ENCODE results near the gene BCAP29. TPM values are rescaled to one million over a fixed set of nuclear protein-coding genes. Genes with fewer than 3 reads are reported as not detected.

The BCAP29 gene
- total and polyA plus RNA-seq, 9 of the 15 experiments (the other 6 are each of a cell fraction or from before 2014, with no cell fraction given): 63.4 to 137 (median 79.7) TPM

Small RNAs within 50 kb of the gene (small RNA-seq; reads per million reads assigned to genes)
- gene BANF1P5: not detected
- not detected for gene RF01233

Other genes starting within 250 kb of the BCAP29 start
- not detected in 2 replicates for gene GPR22, start 110.2 kb upstream of the BCAP29 start, total RNA-seq (2014; rRNA removed)
- gene GPR22, start 110.2 kb upstream of the BCAP29 start, total RNA-seq (2014; rRNA removed; fragmentation: Illumina TruSeq; extraction: Trizol): not detected in 2 replicates
- not detected in 2 replicates for gene GPR22, start 110.2 kb upstream of the BCAP29 start, total RNA-seq (2015; rRNA removed; fragmentation: Illumina TruSeq; extraction: Trizol)
- not detected in 2 replicates for gene GPR22, start 110.2 kb upstream of the BCAP29 start, total RNA-seq (2021)
- not detected in 2 replicates for gene GPR22, start 110.2 kb upstream of the BCAP29 start, polyA plus RNA-seq (2011; rRNA removed)
- not detected in 2 replicates for gene GPR22, start 110.2 kb upstream of the BCAP29 start, polyA plus RNA-seq (2014; fragmentation: Illumina TruSeq; extraction: Trizol)
- under 1 TPM; 0.07 to 0.20 TPM for gene GPR22, start 110.2 kb upstream of the BCAP29 start, polyA plus RNA-seq (2014; fragmentation: Nextera tagmentation; extraction: Ambion mirVana)
- gene GPR22, start 110.2 kb upstream of the BCAP29 start, polyA plus RNA-seq (2014; rRNA removed): not detected in 2 replicates
- gene COG5, start 16.3 kb upstream of the BCAP29 start, total RNA-seq (2014; rRNA removed): 57.1 and 75.1 TPM in 2 replicates
- gene COG5, start 16.3 kb upstream of the BCAP29 start, total RNA-seq (2014; rRNA removed; fragmentation: Illumina TruSeq; extraction: Trizol): 56.4 and 70.4 TPM in 2 replicates
- gene COG5, start 16.3 kb upstream of the BCAP29 start, total RNA-seq (2015; rRNA removed; fragmentation: Illumina TruSeq; extraction: Trizol): 57.6 and 65.5 TPM in 2 replicates
- 57.0 and 58.0 TPM in 2 replicates for gene COG5, start 16.3 kb upstream of the BCAP29 start, total RNA-seq (2021)
- gene COG5, start 16.3 kb upstream of the BCAP29 start, polyA plus RNA-seq (2011; rRNA removed): 45.1 and 63.6 TPM in 2 replicates
- gene COG5, start 16.3 kb upstream of the BCAP29 start, polyA plus RNA-seq (2014; fragmentation: Illumina TruSeq; extraction: Trizol): 31.0 and 42.5 TPM in 2 replicates
- gene COG5, start 16.3 kb upstream of the BCAP29 start, polyA plus RNA-seq (2014; fragmentation: Nextera tagmentation; extraction: Ambion mirVana): 10 to 100 TPM; 15.3 to 25.9 TPM
- 40.5 and 52.6 TPM in 2 replicates for gene COG5, start 16.3 kb upstream of the BCAP29 start, polyA plus RNA-seq (2014; rRNA removed)
- 24.9 and 26.7 TPM in 2 replicates for gene DUS4L, start 16.3 kb upstream of the BCAP29 start, total RNA-seq (2014; rRNA removed)
- gene DUS4L, start 16.3 kb upstream of the BCAP29 start, total RNA-seq (2014; rRNA removed; fragmentation: Illumina TruSeq; extraction: Trizol): 33.6 and 36.3 TPM in 2 replicates
- gene DUS4L, start 16.3 kb upstream of the BCAP29 start, total RNA-seq (2015; rRNA removed; fragmentation: Illumina TruSeq; extraction: Trizol): 25.6 and 28.9 TPM in 2 replicates
- 25.7 and 27.4 TPM in 2 replicates for gene DUS4L, start 16.3 kb upstream of the BCAP29 start, total RNA-seq (2021)
- 20.2 and 29.4 TPM in 2 replicates for gene DUS4L, start 16.3 kb upstream of the BCAP29 start, polyA plus RNA-seq (2011; rRNA removed)
- 23.9 and 28.6 TPM in 2 replicates for gene DUS4L, start 16.3 kb upstream of the BCAP29 start, polyA plus RNA-seq (2014; fragmentation: Illumina TruSeq; extraction: Trizol)
- gene DUS4L, start 16.3 kb upstream of the BCAP29 start, polyA plus RNA-seq (2014; fragmentation: Nextera tagmentation; extraction: Ambion mirVana): 10 to 100 TPM; 12.2 to 14.5 TPM
- gene DUS4L, start 16.3 kb upstream of the BCAP29 start, polyA plus RNA-seq (2014; rRNA removed): 31.4 and 33.1 TPM in 2 replicates
- 0.09 and 0.29 TPM in 2 replicates for gene SLC26A4, start 80.6 kb downstream of the BCAP29 start, total RNA-seq (2014; rRNA removed)
- gene SLC26A4, start 80.6 kb downstream of the BCAP29 start, total RNA-seq (2014; rRNA removed; fragmentation: Illumina TruSeq; extraction: Trizol): 0.26 and 0.33 TPM in 2 replicates
- 0.11 and 0.43 TPM in 2 replicates for gene SLC26A4, start 80.6 kb downstream of the BCAP29 start, total RNA-seq (2015; rRNA removed; fragmentation: Illumina TruSeq; extraction: Trizol)
- 0.54 and 0.55 TPM in 2 replicates for gene SLC26A4, start 80.6 kb downstream of the BCAP29 start, total RNA-seq (2021)
- gene SLC26A4, start 80.6 kb downstream of the BCAP29 start, polyA plus RNA-seq (2011; rRNA removed): 0.37 and 0.54 TPM in 2 replicates
- 0.22 and 0.28 TPM in 2 replicates for gene SLC26A4, start 80.6 kb downstream of the BCAP29 start, polyA plus RNA-seq (2014; fragmentation: Illumina TruSeq; extraction: Trizol)
- under 1 TPM; 0.10 to 0.18 TPM for gene SLC26A4, start 80.6 kb downstream of the BCAP29 start, polyA plus RNA-seq (2014; fragmentation: Nextera tagmentation; extraction: Ambion mirVana)
- gene SLC26A4, start 80.6 kb downstream of the BCAP29 start, polyA plus RNA-seq (2014; rRNA removed): 0.27 and 1.2 TPM in 2 replicates
- 20.7 and 23.5 TPM in 2 replicates for gene CBLL1, start 163.9 kb downstream of the BCAP29 start, total RNA-seq (2014; rRNA removed)
- 45.4 and 47.0 TPM in 2 replicates for gene CBLL1, start 163.9 kb downstream of the BCAP29 start, total RNA-seq (2014; rRNA removed; fragmentation: Illumina TruSeq; extraction: Trizol)
- 53.2 and 59.0 TPM in 2 replicates for gene CBLL1, start 163.9 kb downstream of the BCAP29 start, total RNA-seq (2015; rRNA removed; fragmentation: Illumina TruSeq; extraction: Trizol)
- 39.8 and 40.2 TPM in 2 replicates for gene CBLL1, start 163.9 kb downstream of the BCAP29 start, total RNA-seq (2021)
- 14.7 and 22.5 TPM in 2 replicates for gene CBLL1, start 163.9 kb downstream of the BCAP29 start, polyA plus RNA-seq (2011; rRNA removed)
- 58.5 and 67.9 TPM in 2 replicates for gene CBLL1, start 163.9 kb downstream of the BCAP29 start, polyA plus RNA-seq (2014; fragmentation: Illumina TruSeq; extraction: Trizol)
- gene CBLL1, start 163.9 kb downstream of the BCAP29 start, polyA plus RNA-seq (2014; fragmentation: Nextera tagmentation; extraction: Ambion mirVana): 10 to 100 TPM; 17.4 to 35.4 TPM
- 14.8 and 15.7 TPM in 2 replicates for gene CBLL1, start 163.9 kb downstream of the BCAP29 start, polyA plus RNA-seq (2014; rRNA removed)
- gene SLC26A3, start 223.0 kb downstream of the BCAP29 start, total RNA-seq (2014; rRNA removed): not detected in 2 replicates
- not detected in 2 replicates for gene SLC26A3, start 223.0 kb downstream of the BCAP29 start, total RNA-seq (2014; rRNA removed; fragmentation: Illumina TruSeq; extraction: Trizol)
- not detected in 2 replicates for gene SLC26A3, start 223.0 kb downstream of the BCAP29 start, total RNA-seq (2015; rRNA removed; fragmentation: Illumina TruSeq; extraction: Trizol)
- gene SLC26A3, start 223.0 kb downstream of the BCAP29 start, total RNA-seq (2021): 0.86 and 1.1 TPM in 2 replicates
- gene SLC26A3, start 223.0 kb downstream of the BCAP29 start, polyA plus RNA-seq (2011; rRNA removed): not detected in 2 replicates
- gene SLC26A3, start 223.0 kb downstream of the BCAP29 start, polyA plus RNA-seq (2014; fragmentation: Illumina TruSeq; extraction: Trizol): not detected in 2 replicates
- gene SLC26A3, start 223.0 kb downstream of the BCAP29 start, polyA plus RNA-seq (2014; fragmentation: Nextera tagmentation; extraction: Ambion mirVana): not detected
- gene SLC26A3, start 223.0 kb downstream of the BCAP29 start, polyA plus RNA-seq (2014; rRNA removed): not detected in 2 replicates